PFSK-1 (cell line): ENCODE data around the gene IL1R2. TPM values are rescaled to one million over a fixed set of nuclear protein-coding genes. Genes with fewer than 3 reads are reported as not detected.

Source experiments
- FOXP2 ChIP-seq: optimal IDR thresholded peaks from 2 replicates; pipeline ENCODE3; 2011; ENCODE audit warnings: borderline replicate concordance, control low read depth, inconsistent platforms; ENCODE audit not compliant: insufficient read depth; ENCODE audit errors: extremely low read length, extremely low read depth
- POLR2AphosphoS5 ChIP-seq: IDR thresholded peaks from 2 replicates; pipeline ENCODE4 v1.6.1; 2012; ENCODE audit warnings: low read depth, mild to moderate bottlenecking, control low read depth, low read length, moderate library complexity
- REST ChIP-seq, 2 experiments: IDR thresholded peaks; 2 replicates each; pipeline versions ENCODE4 v1.6.1 to v1.8.0; 2011 to 2012; ENCODE audit warnings: low read depth in 2 of 2, low read length in 2 of 2, control low read depth in 1 of 2, inconsistent platforms in 1 of 2, mild to moderate bottlenecking in 1 of 2, moderate library complexity in 1 of 2; ENCODE audit not compliant: insufficient read depth in 1 of 2
- SIN3A ChIP-seq: IDR thresholded peaks from 2 replicates; pipeline ENCODE4 v1.6.1; 2012; ENCODE audit warnings: mild to moderate bottlenecking, low read length, moderate library complexity, borderline replicate concordance; ENCODE audit not compliant: insufficient read depth
- TAF1 ChIP-seq: IDR thresholded peaks from 2 replicates; pipeline ENCODE4 v1.6.1; 2012; ENCODE audit warnings: low read length, control low read depth, borderline replicate concordance; ENCODE audit not compliant: insufficient read depth
- polyA plus RNA-seq: library from polyadenylated mRNA; unstranded; fragments of >200 nt; gene quantifications from one replicate; pipeline ENCODE4 v1.2.1, GENCODE V29; 2012; ENCODE audit warnings: low read depth, missing spikeins; ENCODE audit not compliant: insufficient read length

IL1R2 gene, protein sequence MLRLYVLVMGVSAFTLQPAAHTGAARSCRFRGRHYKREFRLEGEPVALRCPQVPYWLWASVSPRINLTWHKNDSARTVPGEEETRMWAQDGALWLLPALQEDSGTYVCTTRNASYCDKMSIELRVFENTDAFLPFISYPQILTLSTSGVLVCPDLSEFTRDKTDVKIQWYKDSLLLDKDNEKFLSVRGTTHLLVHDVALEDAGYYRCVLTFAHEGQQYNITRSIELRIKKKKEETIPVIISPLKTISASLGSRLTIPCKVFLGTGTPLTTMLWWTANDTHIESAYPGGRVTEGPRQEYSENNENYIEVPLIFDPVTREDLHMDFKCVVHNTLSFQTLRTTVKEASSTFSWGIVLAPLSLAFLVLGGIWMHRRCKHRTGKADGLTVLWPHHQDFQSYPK
- 4.4 TPM for polyA plus RNA-seq

- TF ChIP-seq POLR2AphosphoS5 (no peak), SIN3A (no peak), FOXP2 (no peak), REST (IDR thresholded peaks at IDR 0.05; ENCODE audit: insufficient read depth in 1 of 2, low read depth in 2 of 2, low read length in 2 of 2) (no peak), TAF1 (no peak)
These were observed at the start of gene IL1R2 for GRCh38 chr2:101991721-101992145. Gene IL1R2, plus strand, starts transcription at chr2:101991960. Its CDS starts 16,616 bp downstream, at chr2:102008576.

- TF ChIP-seq FOXP2 (no peak), TAF1 (no peak), POLR2AphosphoS5 (no peak), REST (IDR thresholded peaks at IDR 0.05; ENCODE audit: insufficient read depth in 1 of 2, low read depth in 2 of 2, low read length in 2 of 2) (no peak), SIN3A (no peak)
These were observed 48.9 kb upstream of the IL1R2 start for GRCh38 chr2:101942851-101943250.

GRCh38 chr2:101946372-101947039 is 45.3 kb upstream of the IL1R2 start:
- TF ChIP-seq POLR2AphosphoS5, result no peak
- no peak for TF ChIP-seq SIN3A
- no peak for TF ChIP-seq TAF1
- TF ChIP-seq REST (IDR thresholded peaks at IDR 0.05; ENCODE audit: insufficient read depth in 1 of 2, low read depth in 2 of 2, low read length in 2 of 2), result no peak
- no peak for TF ChIP-seq FOXP2

DNA sequence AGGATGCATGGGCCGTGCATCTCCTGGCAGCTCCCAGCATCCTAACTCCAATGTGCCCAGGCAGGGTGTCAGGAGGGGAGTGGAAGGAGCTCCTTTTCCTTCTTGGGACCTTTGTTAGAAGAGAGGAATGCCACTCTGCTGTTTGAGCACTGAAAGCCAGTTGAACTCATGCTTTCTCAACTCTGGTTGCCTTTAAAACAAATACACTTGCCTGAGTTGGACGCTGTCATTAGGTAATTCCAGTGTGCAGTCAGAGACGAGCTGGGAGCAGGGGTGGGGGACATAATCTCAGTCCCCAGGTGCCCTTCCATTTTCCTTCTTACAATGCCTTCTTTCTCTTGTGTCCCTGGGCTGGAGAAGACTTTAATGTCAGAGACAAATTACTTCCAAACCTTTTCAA is 44.4 kb upstream of the IL1R2 start:
- TF ChIP-seq FOXP2 (no peak), REST (IDR thresholded peaks at IDR 0.05; ENCODE audit: insufficient read depth in 1 of 2, low read depth in 2 of 2, low read length in 2 of 2) (no peak), POLR2AphosphoS5 (no peak), TAF1 (no peak), SIN3A (no peak)
